Subcutaneous abdominal adipose tissue (tissue), 5 donors: ENCODE data around the gene TMEM183A.

Experiments
- H3K27ac ChIP-seq: one replicate; pipeline ENCODE4 v1.7.0; 2013; ENCODE audit warnings: low read depth, mild to moderate bottlenecking, inconsistent platforms, low read length, moderate library complexity
- H3K27me3 ChIP-seq, 5 donors: one replicate each; pipeline ENCODE4 v1.7.0; 2013; ENCODE audit warnings: low read length in 5 of 5, inconsistent platforms in 1 of 5; ENCODE audit not compliant: control insufficient read depth in 5 of 5, insufficient read depth in 4 of 5
- H3K36me3 ChIP-seq, 5 donors: one replicate each; pipeline ENCODE4 v1.7.0; 2013; ENCODE audit warnings: low read length in 5 of 5; ENCODE audit not compliant: control insufficient read depth in 5 of 5, insufficient read depth in 5 of 5
- H3K4me1 ChIP-seq, 5 donors: one replicate each; pipeline ENCODE4 v1.7.0; 2013; ENCODE audit warnings: low read length in 5 of 5, mild to moderate bottlenecking in 3 of 5, moderate library complexity in 1 of 5; ENCODE audit not compliant: control insufficient read depth in 5 of 5, insufficient read depth in 5 of 5
- H3K4me3 ChIP-seq, 5 donors: one replicate each; pipeline ENCODE4 v1.7.0; 2013; ENCODE audit warnings: low read length in 5 of 5, low read depth in 1 of 5
- H3K9ac ChIP-seq, 5 donors: one replicate each; pipeline ENCODE4 v1.7.0; 2013; ENCODE audit warnings: low read length in 5 of 5, mild to moderate bottlenecking in 4 of 5, moderate library complexity in 3 of 5
- H3K9me3 ChIP-seq, 5 donors: one replicate each; pipeline ENCODE4 v1.7.0; 2013; ENCODE audit warnings: low read length in 5 of 5; ENCODE audit not compliant: control insufficient read depth in 5 of 5
- donor health status: healthy.
- donor health status: healthy.
- donor health status: healthy.
- donor health status: healthy.
- donor health status: healthy.

The TMEM183A gene

GRCh38 chr1:203045336-203045735 is 38.2 kb downstream of the TMEM183A start:
- H3K36me3 ChIP-seq: no peaks in the 10 kb centered on the region
- no peak overlapping the region for H3K4me3 ChIP-seq
- peaks cover 2 to 12% (median 9%) of the 10 kb centered on the region in 5 donors for H3K27me3 ChIP-seq

GRCh38 chr1:203045821-203046594 is 38.8 kb downstream of the TMEM183A start:
- no peak overlapping the region for H3K27ac ChIP-seq
- H3K27me3 ChIP-seq: peaks cover 2 to 12% (median 9%) of the 10 kb centered on the region in 5 donors
- no peak overlapping the region for H3K4me3 ChIP-seq
- H3K4me1 ChIP-seq: peaks cover 0 to 5% (median 3%) of the 10 kb centered on the region in 5 donors
- H3K36me3 ChIP-seq: no peaks in the 10 kb centered on the region
- no peaks in the 10 kb centered on the region for H3K9me3 ChIP-seq
- no peak overlapping the region for H3K9ac ChIP-seq

More at GRCh38 chr1:203045336-203045735, 38.2 kb downstream of the TMEM183A start:
- H3K27ac ChIP-seq: no peak overlapping the region
- peaks cover 0 to 5% (median 3%) of the 10 kb centered on the region in 5 donors for H3K4me1 ChIP-seq
- no peak overlapping the region for H3K9ac ChIP-seq
- H3K9me3 ChIP-seq: no peaks in the 10 kb centered on the region

- Histone ChIP-seq H3K27ac (no peak overlapping the region), H3K4me3 (no peak overlapping the region), H3K36me3 (no peaks in the 10 kb centered on the region), H3K27me3 (peaks cover 9 to 16% (median 14%) of the 10 kb centered on the region in 5 donors), H3K4me1 (peaks cover 0 to 11% (median 0%) of the 10 kb centered on the region in 5 donors), H3K9me3 (no peaks in the 10 kb centered on the region), H3K9ac (no peak overlapping the region)
These were observed 39.9 kb downstream of the TMEM183A start for GRCh38 chr1:203046984-203047630.

GRCh38 chr1:203048086-203048485 is 40.9 kb downstream of the TMEM183A start:
- H3K9me3 ChIP-seq: no peaks in the 10 kb centered on the region
- H3K27ac ChIP-seq: no peak overlapping the region
- H3K4me3 ChIP-seq: no peak overlapping the region
- H3K36me3 ChIP-seq: no peaks in the 10 kb centered on the region
- peaks cover 0 to 11% (median 0%) of the 10 kb centered on the region in 5 donors for H3K4me1 ChIP-seq
- H3K9ac ChIP-seq: no peak overlapping the region
- peaks cover 9 to 16% (median 15%) of the 10 kb centered on the region in 5 donors for H3K27me3 ChIP-seq

- H3K27ac ChIP-seq: no peak overlapping the region
- no peak overlapping the region for H3K9ac ChIP-seq
- peaks cover 9 to 18% (median 15%) of the 10 kb centered on the region in 5 donors for H3K27me3 ChIP-seq
- no peak overlapping the region for H3K4me3 ChIP-seq
- no peaks in the 10 kb centered on the region for H3K9me3 ChIP-seq
- H3K36me3 ChIP-seq: no peaks in the 10 kb centered on the region
- H3K4me1 ChIP-seq: peaks cover 0 to 11% (median 0%) of the 10 kb centered on the region in 5 donors
These were observed 41.4 kb downstream of the TMEM183A start for GRCh38 chr1:203048555-203049051.

GRCh38 chr1:203049077-203049476 is 41.9 kb downstream of the TMEM183A start:
- Histone ChIP-seq H3K36me3 (no peaks in the 10 kb centered on the region), H3K27me3 (peaks cover 9 to 19% (median 14%) of the 10 kb centered on the region in 5 donors), H3K4me1 (peaks cover 0 to 11% (median 0%) of the 10 kb centered on the region in 5 donors), H3K27ac (no peak overlapping the region), H3K4me3 (no peak overlapping the region), H3K9ac (no peak overlapping the region), H3K9me3 (no peaks in the 10 kb centered on the region)

GRCh38 chr1:203049576-203050180 is 42.5 kb downstream of the TMEM183A start:
- Histone ChIP-seq H3K36me3 (no peaks in the 10 kb centered on the region), H3K4me3 (no peak overlapping the region), H3K27me3 (peaks cover 9 to 16% (median 13%) of the 10 kb centered on the region in 5 donors), H3K9ac (no peak overlapping the region), H3K4me1 (peaks cover 0 to 11% (median 0%) of the 10 kb centered on the region in 5 donors), H3K9me3 (no peaks in the 10 kb centered on the region), H3K27ac (no peak overlapping the region)

GRCh38 chr1:203050826-203051225 is 43.7 kb downstream of the TMEM183A start:
- Histone ChIP-seq H3K9ac (no peak overlapping the region), H3K9me3 (no peaks in the 10 kb centered on the region), H3K27me3 (peaks cover 7 to 15% (median 9%) of the 10 kb centered on the region in 5 donors), H3K36me3 (no peaks in the 10 kb centered on the region), H3K4me1 (peaks cover 0 to 11% (median 0%) of the 10 kb centered on the region in 5 donors), H3K27ac (no peak overlapping the region), H3K4me3 (no peak overlapping the region)

- H3K27ac ChIP-seq: no peak overlapping the region
- peaks cover 0 to 10% (median 0%) of the 10 kb centered on the region in 5 donors for H3K4me1 ChIP-seq
- no peak overlapping the region for H3K4me3 ChIP-seq
- H3K27me3 ChIP-seq: peaks cover 3 to 14% (median 7%) of the 10 kb centered on the region in 5 donors
- no peaks in the 10 kb centered on the region for H3K36me3 ChIP-seq
- H3K9ac ChIP-seq: no peak overlapping the region
- H3K9me3 ChIP-seq: no peaks in the 10 kb centered on the region
These were observed 44.7 kb downstream of the TMEM183A start for GRCh38 chr1:203051841-203052324.
